SH-SY5Y (cell line): ENCODE data around the gene USH1G.

Experiments used
- GATA2 ChIP-seq: IDR thresholded peaks from 2 replicates; pipeline ENCODE4 v1.6.1; 2011; ENCODE audit warnings: mild to moderate bottlenecking, low read depth, low read length
- GATA3 ChIP-seq: IDR thresholded peaks from 2 replicates; pipeline ENCODE4 v1.6.1; 2011; ENCODE audit warnings: low read depth, mild to moderate bottlenecking, low read length, moderate library complexity

GRCh38 chr17:74950207-74950606 lies 27.2 kb upstream of the USH1G start:
- TF ChIP-seq GATA2 (no peak), GATA3 (no peak)
